T-helper 17 cell (primary cell): ENCODE data around the gene CHERP. TPM values are rescaled to one million over a fixed set of nuclear protein-coding genes. Genes with fewer than 3 reads are reported as not detected.

ENCODE experiments used
- ATAC-seq: fragments of 150-1000 bp; cut with Tn5 transposase; 2 replicates; pipeline ENCODE4 v1.10.0; 2021; ENCODE audit warnings: mild to moderate bottlenecking, moderate library complexity
- DNase-seq, 3 donors: peaks; one replicate each; pipeline versions ENCODE4 v3.0.0 to v3.0.0-alpha.2; 2020 to 2021
- H3K9me3 ChIP-seq: one replicate; pipeline ENCODE4 v1.7.0; 2013; ENCODE audit warnings: low read length, mild to moderate bottlenecking; ENCODE audit not compliant: control insufficient read depth, poor library complexity, severe bottlenecking
- H3K27ac Mint-ChIP-seq: one replicate; pipeline ENCODE4 v1.8.0; 2022; ENCODE audit warnings: mild to moderate bottlenecking, moderate library complexity, mixed read lengths
- H3K27me3 Mint-ChIP-seq: one replicate; pipeline ENCODE4 v1.8.0; 2022; ENCODE audit warnings: mixed read lengths
- H3K36me3 Mint-ChIP-seq: one replicate; pipeline ENCODE4 v1.8.0; 2022; ENCODE audit warnings: low read depth, mixed read lengths
- H3K4me1 Mint-ChIP-seq: one replicate; pipeline ENCODE4 v1.8.0; 2022; ENCODE audit warnings: mild to moderate bottlenecking, mixed read lengths
- H3K4me3 Mint-ChIP-seq: one replicate; pipeline ENCODE4 v1.8.0; 2022; ENCODE audit warnings: mild to moderate bottlenecking, moderate library complexity, mixed read lengths
- total RNA-seq, 4 donors: library from RNA in 2 of 4; stranded (reverse) in 2 of 4; gene quantifications; one replicate each; pipeline ENCODE4 v1.2.3 and lab custom pipeline; 2022 to 2026

Gene CHERP, protein sequence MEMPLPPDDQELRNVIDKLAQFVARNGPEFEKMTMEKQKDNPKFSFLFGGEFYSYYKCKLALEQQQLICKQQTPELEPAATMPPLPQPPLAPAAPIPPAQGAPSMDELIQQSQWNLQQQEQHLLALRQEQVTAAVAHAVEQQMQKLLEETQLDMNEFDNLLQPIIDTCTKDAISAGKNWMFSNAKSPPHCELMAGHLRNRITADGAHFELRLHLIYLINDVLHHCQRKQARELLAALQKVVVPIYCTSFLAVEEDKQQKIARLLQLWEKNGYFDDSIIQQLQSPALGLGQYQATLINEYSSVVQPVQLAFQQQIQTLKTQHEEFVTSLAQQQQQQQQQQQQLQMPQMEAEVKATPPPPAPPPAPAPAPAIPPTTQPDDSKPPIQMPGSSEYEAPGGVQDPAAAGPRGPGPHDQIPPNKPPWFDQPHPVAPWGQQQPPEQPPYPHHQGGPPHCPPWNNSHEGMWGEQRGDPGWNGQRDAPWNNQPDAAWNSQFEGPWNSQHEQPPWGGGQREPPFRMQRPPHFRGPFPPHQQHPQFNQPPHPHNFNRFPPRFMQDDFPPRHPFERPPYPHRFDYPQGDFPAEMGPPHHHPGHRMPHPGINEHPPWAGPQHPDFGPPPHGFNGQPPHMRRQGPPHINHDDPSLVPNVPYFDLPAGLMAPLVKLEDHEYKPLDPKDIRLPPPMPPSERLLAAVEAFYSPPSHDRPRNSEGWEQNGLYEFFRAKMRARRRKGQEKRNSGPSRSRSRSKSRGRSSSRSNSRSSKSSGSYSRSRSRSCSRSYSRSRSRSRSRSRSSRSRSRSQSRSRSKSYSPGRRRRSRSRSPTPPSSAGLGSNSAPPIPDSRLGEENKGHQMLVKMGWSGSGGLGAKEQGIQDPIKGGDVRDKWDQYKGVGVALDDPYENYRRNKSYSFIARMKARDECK
- 10 to 100 TPM; 50.1 to 63.7 TPM for total RNA-seq
- total RNA-seq (lab: John Stamatoyannopoulos, UW): 20.9 to 32.6 reads per million in 2 donors

DNA sequence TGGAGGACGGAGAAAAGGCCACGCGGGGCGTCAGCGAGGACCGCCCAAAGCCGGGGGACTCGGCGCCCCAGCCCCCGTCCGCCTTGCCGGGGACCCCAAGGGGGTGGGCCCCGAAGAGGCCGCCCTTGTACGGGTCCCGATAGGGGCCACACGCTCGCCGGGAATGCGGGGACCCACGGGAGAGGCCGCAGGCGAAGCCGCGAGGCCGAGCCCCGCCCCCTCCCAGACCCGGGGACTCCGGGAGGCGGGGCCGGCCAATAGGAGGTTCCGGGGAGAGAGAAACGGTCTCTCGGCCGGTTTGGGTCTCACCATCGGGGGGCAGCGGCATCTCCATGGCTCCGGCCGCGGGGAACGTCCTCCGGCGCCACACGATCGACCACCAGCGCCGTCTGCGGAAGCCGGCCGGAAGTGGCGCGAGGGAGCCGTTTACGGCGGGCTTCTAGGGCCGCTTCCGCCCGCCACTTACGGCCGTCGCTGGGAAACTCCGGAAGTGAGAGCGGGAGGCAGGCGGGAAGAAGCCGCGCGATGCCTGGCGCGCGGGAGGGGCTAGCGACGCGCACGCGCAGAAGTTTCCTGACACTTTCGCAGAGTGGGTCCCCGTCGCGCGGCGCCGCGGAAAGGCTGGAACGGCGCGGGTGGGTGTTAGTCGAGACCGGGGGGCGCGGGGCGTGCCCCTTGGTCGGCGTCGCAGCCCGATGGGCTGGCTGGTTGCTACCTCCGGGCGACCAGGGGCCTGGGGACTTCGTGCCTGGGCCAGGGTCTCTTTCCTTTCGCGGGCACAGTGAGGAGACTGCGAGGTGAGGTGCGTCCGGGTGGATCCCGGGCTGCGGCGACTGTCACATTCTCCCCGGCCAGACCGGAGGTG is at the start of gene CHERP:
Gene CHERP, minus strand, starts transcription at position 393 of the 865 bp plus-strand sequence. Its CDS starts 59 bp downstream, at position 334.
- DNase-seq (peak; percentile 89 to 92 (median 92)), ATAC-seq (peak; percentile 89)
- H3K27ac Mint-ChIP-seq: peak within 1 kb of the TSS; percentile 93
- no peaks in the 10 kb centered on the region for H3K27me3 Mint-ChIP-seq
- peaks cover 37% of the 10 kb centered on the region for H3K4me1 Mint-ChIP-seq
- H3K4me3 Mint-ChIP-seq: peak within 1 kb of the TSS; percentile 97
- no peaks in the 10 kb centered on the region for H3K9me3 ChIP-seq
- H3K36me3 Mint-ChIP-seq: peaks cover 3% of the 10 kb centered on the region

DNA sequence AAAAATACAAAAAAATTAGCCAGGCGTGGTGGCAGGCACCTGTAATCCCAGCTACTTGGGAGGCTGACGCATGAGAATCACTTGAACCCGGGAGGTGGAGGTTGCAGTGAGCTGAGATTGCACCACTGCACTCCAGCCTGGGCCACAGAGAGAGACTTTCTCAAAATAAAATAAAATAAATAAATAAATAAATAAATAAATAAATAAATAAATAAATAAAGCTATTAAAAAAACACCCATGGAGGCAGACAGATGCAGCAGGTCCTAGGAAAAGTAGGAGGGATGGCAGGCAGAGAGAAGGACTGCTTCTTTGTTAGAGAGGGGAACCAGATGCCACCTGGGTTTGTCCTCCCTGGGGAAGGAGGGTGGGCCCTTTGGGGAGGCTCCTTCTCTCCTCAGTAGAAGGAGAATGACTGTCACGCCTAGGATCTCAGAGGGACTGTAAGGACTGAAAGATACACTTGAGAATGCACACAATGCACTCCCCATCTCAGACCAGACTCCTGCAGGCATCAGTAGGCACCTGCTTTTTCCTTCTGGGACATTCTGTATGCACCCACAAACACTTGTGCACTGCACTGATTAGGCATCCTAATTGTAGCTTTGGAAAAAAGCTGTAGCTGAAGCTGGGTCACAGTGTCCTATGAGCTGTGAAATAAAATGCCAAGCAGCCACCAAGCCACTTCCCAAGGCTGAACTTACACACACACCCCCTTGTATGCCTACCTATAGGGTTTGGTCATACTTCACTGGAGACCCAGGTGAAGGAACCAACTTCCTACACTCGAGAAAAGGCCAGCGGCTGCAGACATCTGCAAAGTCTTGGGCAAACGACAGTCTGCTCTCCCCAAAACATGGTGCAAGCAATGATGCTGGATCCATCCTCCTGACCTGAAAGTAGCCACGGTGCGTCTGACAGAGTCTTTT is 48.9 kb upstream of the CHERP start:
- H3K9me3 ChIP-seq: no peaks in the 10 kb centered on the region
- ATAC-seq (no peak), DNase-seq (no peak)
- H3K36me3 Mint-ChIP-seq: no peaks in the 10 kb centered on the region
- H3K4me1 Mint-ChIP-seq: peaks cover 58% of the 10 kb centered on the region
- peak overlapping the region; percentile 11 for H3K27ac Mint-ChIP-seq
- no peak overlapping the region for H3K4me3 Mint-ChIP-seq
- H3K27me3 Mint-ChIP-seq: no peaks in the 10 kb centered on the region

DNA sequence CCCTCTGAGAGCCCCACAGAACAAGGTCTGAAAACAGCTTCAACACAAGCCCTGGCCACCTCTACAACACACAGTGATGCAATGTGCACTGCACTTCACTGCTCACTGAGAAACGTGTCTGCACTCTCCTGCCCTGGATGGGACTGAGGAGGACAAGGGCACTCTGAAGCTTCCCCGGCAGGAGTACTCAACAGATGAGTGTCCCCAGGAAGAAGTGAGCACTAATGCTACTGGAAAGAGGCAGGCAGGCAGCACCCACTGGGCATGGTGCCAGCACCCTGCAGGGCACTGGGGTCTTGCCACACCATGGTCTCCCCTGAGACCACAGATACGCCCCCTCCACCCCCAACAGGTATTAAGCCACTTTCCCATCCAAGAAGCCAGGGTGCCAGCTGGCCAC is 47.7 kb upstream of the CHERP start:
- ATAC-seq (no peak), DNase-seq (no peak)
- Mint-ChIP-seq H3K27me3 (no peaks in the 10 kb centered on the region), H3K4me1 (peaks cover 59% of the 10 kb centered on the region), H3K27ac (peak overlapping the region; percentile 9), H3K36me3 (no peaks in the 10 kb centered on the region), H3K4me3 (no peak overlapping the region)
- no peaks in the 10 kb centered on the region for H3K9me3 ChIP-seq

DNA sequence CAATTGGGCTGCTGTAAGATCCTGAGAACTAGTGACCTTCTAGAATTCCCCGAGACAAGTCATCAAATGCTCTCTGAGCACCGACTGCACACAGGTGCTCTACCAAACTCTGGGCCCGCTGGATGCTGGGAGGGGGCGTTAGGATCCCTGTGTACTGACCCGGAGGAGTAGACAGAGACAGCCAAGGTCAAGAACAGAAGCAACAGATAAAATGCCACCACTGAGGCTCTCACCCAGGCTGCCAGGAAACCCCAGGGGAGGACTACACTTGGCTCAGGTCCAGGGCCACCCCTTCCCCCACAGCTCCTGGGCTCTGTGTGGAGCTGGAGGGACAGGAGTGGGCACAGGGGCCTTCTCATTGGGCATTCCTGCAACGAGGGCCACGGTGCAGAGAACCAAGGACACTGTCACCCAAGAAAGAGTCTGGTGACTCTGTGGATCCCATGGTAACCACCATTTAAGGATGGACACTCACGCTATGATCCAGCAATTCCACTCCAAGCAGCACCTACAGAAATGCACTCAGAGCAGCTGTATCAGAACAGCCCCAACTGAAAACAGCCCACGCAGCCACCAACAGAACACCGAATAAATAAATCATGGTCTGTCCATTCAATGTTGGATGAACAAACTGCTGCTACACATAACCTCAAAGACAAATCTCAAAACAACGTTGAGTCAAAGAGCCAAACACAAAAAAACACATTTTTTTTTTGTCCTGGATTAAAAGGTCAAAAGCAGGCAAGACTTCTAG is 46.8 kb upstream of the CHERP start:
- DNase-seq (no peak), ATAC-seq (no peak)
- H3K27me3 Mint-ChIP-seq: no peaks in the 10 kb centered on the region
- H3K9me3 ChIP-seq: no peaks in the 10 kb centered on the region
- peak overlapping the region; percentile 97 for H3K27ac Mint-ChIP-seq
- H3K4me3 Mint-ChIP-seq: peak overlapping the region; percentile 88
- no peaks in the 10 kb centered on the region for H3K36me3 Mint-ChIP-seq
- H3K4me1 Mint-ChIP-seq: peaks cover 58% of the 10 kb centered on the region

DNA sequence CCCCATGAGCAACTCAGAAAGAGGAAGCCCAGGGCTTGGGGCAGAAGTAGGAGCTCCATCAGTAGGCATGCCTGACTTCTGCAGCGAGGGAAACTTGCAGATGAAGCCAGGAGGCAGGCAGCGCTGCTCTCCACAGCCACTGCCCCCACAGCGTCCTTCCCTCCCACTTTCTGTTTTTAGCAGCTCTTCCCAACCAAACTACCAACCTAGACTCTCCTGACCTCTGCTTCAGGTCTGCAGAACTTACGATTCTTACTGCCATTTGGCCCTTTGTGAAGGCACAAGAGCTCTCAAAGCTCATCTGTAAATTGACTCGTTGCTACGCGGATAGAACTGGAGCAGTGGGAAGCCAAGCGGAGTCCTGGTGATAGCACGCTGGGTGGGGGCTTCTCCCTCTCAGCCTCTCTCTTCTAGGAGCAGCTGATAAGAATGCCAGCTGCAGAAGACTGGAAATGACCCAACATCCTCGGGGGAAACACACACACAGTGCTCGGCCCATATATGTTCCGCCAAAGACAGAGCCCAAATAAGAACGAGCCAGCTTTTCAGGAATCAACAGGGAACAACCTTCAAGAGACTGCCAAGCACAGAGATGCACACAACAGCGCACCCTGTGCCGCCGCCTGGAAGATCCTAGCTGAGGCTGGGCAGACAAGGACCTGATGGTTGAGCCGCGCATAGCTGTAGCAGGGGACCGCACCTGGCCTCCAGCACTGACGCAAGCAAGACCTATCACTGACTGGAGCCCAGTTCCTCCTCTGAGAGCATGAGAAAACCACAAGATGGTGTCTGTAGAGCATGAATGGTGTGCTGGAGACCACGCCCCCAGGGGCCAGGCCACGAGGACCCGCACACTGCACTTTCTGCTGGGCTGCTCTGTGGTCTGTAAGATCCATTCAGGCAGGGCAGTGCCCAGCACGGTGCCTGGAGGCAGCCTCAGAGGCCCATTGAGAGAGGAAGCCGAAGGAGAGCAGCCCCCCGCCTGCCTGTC is 45.9 kb upstream of the CHERP start:
- H3K4me1 Mint-ChIP-seq: peaks cover 57% of the 10 kb centered on the region
- H3K27ac Mint-ChIP-seq: peak overlapping the region; percentile 97
- peak in 2 of 3 donors; percentile 56 to 58 for DNase-seq
- no peaks in the 10 kb centered on the region for H3K9me3 ChIP-seq
- H3K27me3 Mint-ChIP-seq: no peaks in the 10 kb centered on the region
- H3K36me3 Mint-ChIP-seq: no peaks in the 10 kb centered on the region
- peak overlapping the region; percentile 88 for H3K4me3 Mint-ChIP-seq
- peak; percentile 72 for ATAC-seq

DNA sequence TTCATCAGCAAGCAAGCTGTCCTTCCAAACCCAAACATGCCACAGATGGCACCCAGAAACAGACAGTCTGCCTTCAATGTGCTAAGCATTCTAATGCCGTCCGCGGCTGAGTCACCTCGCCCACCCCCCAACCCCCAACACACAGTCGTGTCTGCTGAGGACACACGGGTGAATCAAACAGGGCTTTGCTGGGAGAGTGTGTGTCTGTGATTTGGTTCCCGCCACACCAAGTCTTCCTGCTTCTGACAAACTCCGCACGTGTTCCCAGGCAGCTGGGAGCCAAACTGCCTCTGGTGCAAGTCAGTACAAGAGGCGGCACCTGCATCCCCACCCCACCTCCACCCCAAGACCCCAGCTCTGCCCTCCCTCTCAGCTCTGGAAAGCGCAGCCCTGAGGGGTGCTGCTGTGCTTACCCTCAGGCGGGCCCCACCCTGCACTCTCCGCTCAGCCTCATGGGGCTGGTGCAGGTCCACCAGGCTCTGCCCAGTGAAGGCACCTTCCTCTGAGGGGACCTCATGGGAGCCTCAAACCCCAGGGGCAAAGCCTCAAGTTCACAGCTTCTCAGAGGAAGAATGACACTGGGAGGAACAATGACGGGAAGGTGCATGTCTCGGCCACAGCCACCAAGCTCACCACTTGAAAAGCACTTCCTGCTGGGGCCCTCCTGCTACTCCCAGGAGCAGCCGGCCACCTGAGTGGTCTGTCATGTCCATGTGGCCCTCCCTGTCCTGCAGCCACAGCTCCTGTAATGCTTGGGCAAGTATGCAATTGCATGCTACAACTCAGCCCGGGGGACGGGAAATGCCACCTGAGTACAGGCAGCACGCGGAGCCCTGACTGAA is 45.0 kb upstream of the CHERP start:
- Mint-ChIP-seq H3K4me1 (peaks cover 55% of the 10 kb centered on the region), H3K4me3 (peak overlapping the region; percentile 88), H3K36me3 (no peaks in the 10 kb centered on the region), H3K27me3 (no peaks in the 10 kb centered on the region), H3K27ac (peak overlapping the region; percentile 97)
- ATAC-seq: peak; percentile 29
- H3K9me3 ChIP-seq: no peaks in the 10 kb centered on the region
- peak in 2 of 3 donors; percentile 33 to 68 for DNase-seq

DNA sequence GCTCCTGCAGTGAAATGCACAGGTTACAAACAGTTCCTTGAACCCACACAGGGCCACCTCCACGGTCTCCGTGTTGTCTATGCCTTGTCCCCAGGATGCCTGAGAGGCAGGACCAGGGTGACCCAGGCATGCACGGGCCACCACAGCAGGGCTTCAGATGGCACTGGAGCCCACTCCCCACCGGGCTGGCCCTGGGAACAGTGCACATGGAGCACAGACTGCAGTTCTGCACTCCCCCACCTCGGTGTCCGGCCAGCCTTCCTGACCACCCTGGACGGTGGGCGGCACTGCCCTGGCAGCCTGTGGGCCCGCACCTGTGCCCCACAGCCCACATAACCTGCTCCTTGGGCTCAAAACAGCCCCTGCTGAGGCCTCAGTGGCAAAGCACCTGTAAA is 44.2 kb upstream of the CHERP start:
- H3K9me3 ChIP-seq: no peaks in the 10 kb centered on the region
- Mint-ChIP-seq H3K36me3 (no peaks in the 10 kb centered on the region), H3K4me1 (peaks cover 57% of the 10 kb centered on the region), H3K4me3 (peak overlapping the region; percentile 88), H3K27me3 (no peaks in the 10 kb centered on the region), H3K27ac (peak overlapping the region; percentile 97)
- no peak for DNase-seq
- no peak for ATAC-seq

DNA sequence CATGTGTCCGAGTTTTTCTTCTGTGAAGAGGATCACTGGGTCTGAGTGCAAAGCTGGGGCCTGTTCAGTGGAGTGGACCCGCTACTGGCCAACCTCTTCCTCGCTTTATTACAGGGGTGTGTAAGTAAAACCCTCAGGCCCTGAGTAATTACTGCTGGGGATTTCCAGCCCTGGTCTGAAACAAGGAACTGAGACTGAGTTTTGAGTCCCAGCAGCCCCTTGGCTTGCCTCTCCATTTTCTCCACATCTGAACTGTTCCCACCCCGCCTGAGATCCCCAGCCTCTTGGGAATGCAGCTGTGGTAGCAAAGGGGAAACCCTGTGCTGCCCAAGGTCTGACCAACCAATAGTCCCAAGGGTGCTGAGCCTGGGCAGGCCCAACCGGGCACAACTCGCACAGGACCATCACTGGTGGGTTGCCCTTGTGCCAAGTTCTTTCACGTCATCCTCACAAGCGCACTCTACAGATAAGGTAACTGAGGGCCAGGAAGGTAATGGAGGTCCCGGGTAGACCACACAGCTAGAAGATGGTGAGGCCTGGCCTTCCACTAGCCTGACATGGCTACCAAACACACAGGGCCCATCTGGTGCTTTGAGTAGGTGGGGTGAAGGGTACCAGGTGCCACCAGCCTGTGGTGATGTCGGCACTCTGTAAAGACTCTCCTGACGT is 43.7 kb upstream of the CHERP start:
- Mint-ChIP-seq H3K36me3 (no peaks in the 10 kb centered on the region), H3K4me1 (peaks cover 59% of the 10 kb centered on the region), H3K27ac (peak overlapping the region; percentile 97), H3K27me3 (no peaks in the 10 kb centered on the region), H3K4me3 (peak overlapping the region; percentile 88)
- DNase-seq (no peak), ATAC-seq (peak; percentile 14)
- no peaks in the 10 kb centered on the region for H3K9me3 ChIP-seq

DNA sequence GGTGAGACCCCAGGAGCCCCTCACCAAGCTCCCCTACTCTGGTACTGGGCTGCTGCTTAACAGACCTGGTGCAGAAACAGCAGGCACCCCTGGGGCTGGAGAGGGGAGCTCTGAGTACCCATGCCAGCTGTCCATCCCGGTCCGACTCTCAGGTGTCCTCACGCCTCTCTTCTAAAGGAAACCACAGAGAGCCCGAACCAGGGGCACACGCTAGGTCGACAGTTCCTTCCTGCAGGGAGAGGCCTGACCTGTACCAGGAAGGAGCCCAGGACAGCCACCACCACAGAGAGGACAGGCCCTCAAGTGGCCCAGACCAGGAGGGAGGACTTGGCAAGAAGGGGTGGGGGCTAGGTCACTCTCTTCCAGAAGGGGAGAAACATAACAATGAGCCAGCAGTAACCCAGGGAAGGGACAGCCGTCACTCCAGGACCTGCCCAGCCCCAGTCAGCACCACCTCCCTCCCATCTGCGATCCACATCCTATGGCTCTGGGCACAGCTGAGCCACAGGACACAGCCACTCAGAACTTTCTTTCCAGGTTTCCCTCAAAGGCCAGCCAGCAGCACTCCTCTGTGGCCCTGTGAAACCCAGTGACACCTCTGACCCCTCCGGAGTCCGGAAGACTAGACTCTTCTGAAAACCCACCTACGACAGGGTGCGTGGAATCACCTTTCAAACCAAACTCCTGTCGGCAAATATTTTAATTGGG is 43.0 kb upstream of the CHERP start:
- H3K9me3 ChIP-seq: no peaks in the 10 kb centered on the region
- H3K36me3 Mint-ChIP-seq: no peaks in the 10 kb centered on the region
- peak overlapping the region; percentile 88 for H3K4me3 Mint-ChIP-seq
- peak overlapping the region; percentile 97 for H3K27ac Mint-ChIP-seq
- DNase-seq: no peak
- H3K27me3 Mint-ChIP-seq: no peaks in the 10 kb centered on the region
- ATAC-seq: no peak
- H3K4me1 Mint-ChIP-seq: peaks cover 58% of the 10 kb centered on the region
